Stimulated activated CD4-positive, alpha-beta T cell treated with anti-CD3 and anti-CD28 coated beads, Interleukin-4, amount 100 ng/mL, for 4 hours (primary cell): ENCODE measurements around the gene TLR2.

ENCODE experiments used
- DNase-seq, 2 experiments: peaks; one replicate each; pipeline ENCODE4 v3.0.0-alpha.2; 2020

TLR2 gene

GRCh38 chr4:153735906-153736461 lies 51.9 kb downstream of the TLR2 start:
- no peak for DNase-seq

GRCh38 chr4:153741541-153741940 lies 57.5 kb downstream of the TLR2 start:
- DNase-seq = no peak

GRCh38 chr4:153745651-153746050 lies 61.6 kb downstream of the TLR2 start:
- no peak for DNase-seq

GRCh38 chr4:153747406-153747955 lies 63.4 kb downstream of the TLR2 start:
- no peak for DNase-seq

- no peak for DNase-seq
These were observed 64.3 kb downstream of the TLR2 start for GRCh38 chr4:153748378-153748777.

GRCh38 chr4:153750197-153750817 lies 66.2 kb downstream of the TLR2 start:
- DNase-seq = peak; percentile 39 to 51

GRCh38 chr4:153755186-153755585 lies 71.1 kb downstream of the TLR2 start:
- no peak for DNase-seq
